AG08396 (cell line): ENCODE results near the gene TMEM39A.

Source experiments
- DNase-seq: peaks from one replicate; pipeline ENCODE4 v3.0.0; 2012; ENCODE audit warnings: low spot score, mixed read lengths

TMEM39A gene

DNA sequence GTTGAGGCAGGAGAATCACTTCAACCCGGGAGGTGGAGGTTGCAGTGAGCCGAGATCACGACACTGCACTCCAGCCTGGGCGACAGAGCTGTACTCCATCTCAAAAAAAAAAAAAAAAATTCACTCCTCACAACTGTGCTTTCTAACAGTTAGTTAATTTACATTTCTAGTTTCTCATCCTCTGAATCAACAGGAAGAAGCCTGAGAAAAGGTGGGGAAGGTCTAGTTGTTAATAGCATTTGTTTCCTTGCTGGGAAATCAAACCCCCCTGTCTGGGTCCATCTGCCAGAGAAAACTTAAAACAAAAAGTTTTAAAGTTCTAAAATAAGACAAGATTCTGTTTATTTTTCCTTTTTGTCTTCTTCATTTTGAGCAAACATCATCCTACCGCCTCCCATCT lies 62.3 kb downstream of the TMEM39A start:
- DNase-seq = no peak

GRCh38 chr3:119400466-119400865 lies 62.9 kb downstream of the TMEM39A start:
- DNase-seq = no peak

DNA sequence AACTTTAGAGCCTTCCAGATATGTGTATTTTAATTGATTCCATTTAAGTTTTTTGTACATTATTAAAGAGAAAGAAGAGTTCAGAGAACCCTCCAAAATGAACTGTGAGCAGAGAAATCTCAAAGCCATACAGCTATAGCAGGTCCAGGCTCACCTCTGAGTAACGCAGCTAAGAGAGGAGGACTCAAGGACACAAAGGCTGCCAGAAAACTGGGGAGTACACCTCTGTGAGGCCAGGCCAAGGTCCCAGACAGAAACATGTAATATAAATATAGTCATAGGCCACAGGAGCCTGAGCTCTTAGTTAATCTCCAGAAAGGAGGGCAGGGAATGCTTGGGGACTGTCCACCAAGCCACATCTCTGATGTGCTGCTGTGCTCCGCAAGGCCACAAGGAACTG lies 66.5 kb downstream of the TMEM39A start:
- DNase-seq = no peak

DNA sequence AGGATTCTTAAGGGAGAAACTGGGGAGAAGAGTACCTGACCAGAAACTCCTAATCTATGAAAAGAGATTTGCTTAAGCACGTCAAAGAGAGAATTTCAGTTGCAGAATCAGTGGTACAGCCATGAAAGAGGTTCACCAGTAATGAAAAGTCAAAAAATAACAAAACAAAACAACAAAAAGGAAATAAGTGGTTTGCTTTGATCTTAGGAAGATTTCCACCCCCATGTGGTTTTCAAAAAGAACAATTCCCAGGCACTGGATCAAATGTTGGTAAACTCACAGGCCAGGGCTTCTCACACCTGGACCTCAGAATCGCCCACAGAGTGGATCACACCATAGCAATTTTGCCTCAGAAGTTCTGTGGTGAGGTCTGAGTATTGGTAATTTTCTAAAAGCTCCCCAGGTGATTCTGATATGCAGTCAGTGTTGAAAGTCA lies 67.5 kb downstream of the TMEM39A start:
- DNase-seq = no peak

DNA sequence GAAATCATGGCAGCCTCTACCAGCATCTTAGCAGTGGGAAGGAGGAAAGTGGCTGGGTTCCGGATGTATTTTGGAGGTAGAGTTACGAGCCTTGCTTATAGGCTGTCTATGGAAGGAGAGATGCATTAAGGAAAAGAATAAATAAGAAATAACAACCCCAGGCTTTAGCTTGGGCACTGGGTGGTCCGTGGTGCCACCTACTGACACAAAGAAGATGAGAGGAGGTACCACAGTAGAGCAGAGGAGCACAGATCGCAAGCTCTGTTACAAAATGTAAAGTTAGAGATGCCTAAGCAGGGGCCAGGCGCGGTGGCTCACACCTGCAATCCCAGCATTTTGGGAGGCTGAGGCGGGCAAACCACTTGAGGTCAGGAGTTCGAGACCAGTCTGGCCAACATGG lies 74.8 kb downstream of the TMEM39A start:
- no peak for DNase-seq

GRCh38 chr3:119382134-119382533 lies 81.3 kb downstream of the TMEM39A start:
- DNase-seq = no peak

DNA sequence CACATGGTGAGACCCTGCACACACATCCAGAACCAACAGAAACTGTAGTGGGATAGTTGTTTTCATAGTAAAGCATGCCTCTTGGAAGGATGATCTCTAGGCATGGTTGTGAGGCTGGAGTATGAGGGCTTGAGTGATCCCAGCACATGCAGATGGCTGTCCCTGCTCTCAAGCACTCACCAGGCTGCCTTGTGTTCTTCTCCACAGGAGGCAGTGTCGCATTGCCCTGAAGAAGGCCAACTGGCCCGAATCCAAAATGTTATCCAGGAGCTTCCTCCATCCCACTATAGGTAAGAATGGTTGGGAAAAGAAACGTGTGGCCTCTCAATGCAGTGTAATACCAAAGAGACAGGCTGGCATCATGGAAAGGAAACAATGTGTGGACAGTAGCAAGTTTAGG lies 82.7 kb downstream of the TMEM39A start:
- DNase-seq = no peak
